Measurements from ENCODE around the gene CHST1.

The CHST1 gene

GRCh38 chr11:45647329-45647728 is 18.1 kb downstream of the CHST1 start:
- TF ChIP-seq FOXP2 (optimal IDR thresholded peaks at IDR 0.05; ENCODE audit: borderline replicate concordance, extremely low read depth, extremely low read length, insufficient read depth), result no peak
- no peak for TF ChIP-seq TAF1 (IDR thresholded peaks at IDR 0.05; ENCODE audit: borderline replicate concordance, insufficient read depth, low read length)
- TF ChIP-seq SIN3A (IDR thresholded peaks at IDR 0.05; ENCODE audit: borderline replicate concordance, insufficient read depth, low read length), result no peak
- no peak for TF ChIP-seq REST (IDR thresholded peaks at IDR 0.05; ENCODE audit: insufficient read depth in 1 of 2, low read depth in 2 of 2, low read length in 2 of 2)
- TF ChIP-seq POLR2AphosphoS5 (IDR thresholded peaks at IDR 0.05; ENCODE audit: low read depth, low read length), result no peak

- no peak for TF ChIP-seq TAF1 (IDR thresholded peaks at IDR 0.05; ENCODE audit: borderline replicate concordance, insufficient read depth, low read length)
- no peak for TF ChIP-seq REST (IDR thresholded peaks at IDR 0.05; ENCODE audit: insufficient read depth in 1 of 2, low read depth in 2 of 2, low read length in 2 of 2)
- TF ChIP-seq FOXP2 (optimal IDR thresholded peaks at IDR 0.05; ENCODE audit: borderline replicate concordance, extremely low read depth, extremely low read length, insufficient read depth), result no peak
- TF ChIP-seq POLR2AphosphoS5 (IDR thresholded peaks at IDR 0.05; ENCODE audit: low read depth, low read length), result no peak
- TF ChIP-seq SIN3A (IDR thresholded peaks at IDR 0.05; ENCODE audit: borderline replicate concordance, insufficient read depth, low read length), result no peak
Measured at GRCh38 chr11:45646275-45646927, 19.0 kb downstream of the CHST1 start.

GRCh38 chr11:45644981-45645889 is 20.2 kb downstream of the CHST1 start:
- no peak for TF ChIP-seq SIN3A (IDR thresholded peaks at IDR 0.05; ENCODE audit: borderline replicate concordance, insufficient read depth, low read length)
- no peak for TF ChIP-seq FOXP2 (optimal IDR thresholded peaks at IDR 0.05; ENCODE audit: borderline replicate concordance, extremely low read depth, extremely low read length, insufficient read depth)
- no peak for TF ChIP-seq POLR2AphosphoS5 (IDR thresholded peaks at IDR 0.05; ENCODE audit: low read depth, low read length)
- TF ChIP-seq TAF1 (IDR thresholded peaks at IDR 0.05; ENCODE audit: borderline replicate concordance, insufficient read depth, low read length), result no peak
- no peak for TF ChIP-seq REST (IDR thresholded peaks at IDR 0.05; ENCODE audit: insufficient read depth in 1 of 2, low read depth in 2 of 2, low read length in 2 of 2)

GRCh38 chr11:45643598-45644260 is 21.7 kb downstream of the CHST1 start:
- no peak for TF ChIP-seq SIN3A (IDR thresholded peaks at IDR 0.05; ENCODE audit: borderline replicate concordance, insufficient read depth, low read length)
- no peak for TF ChIP-seq POLR2AphosphoS5 (IDR thresholded peaks at IDR 0.05; ENCODE audit: low read depth, low read length)
- TF ChIP-seq TAF1 (IDR thresholded peaks at IDR 0.05; ENCODE audit: borderline replicate concordance, insufficient read depth, low read length), result no peak
- TF ChIP-seq REST (IDR thresholded peaks at IDR 0.05; ENCODE audit: insufficient read depth in 1 of 2, low read depth in 2 of 2, low read length in 2 of 2), result no peak
- no peak for TF ChIP-seq FOXP2 (optimal IDR thresholded peaks at IDR 0.05; ENCODE audit: borderline replicate concordance, extremely low read depth, extremely low read length, insufficient read depth)

Data from PFSK-1 (cell line).